BJ (cell line): ENCODE data around the gene ZMYND8. TPM values are rescaled to one million over a fixed set of nuclear protein-coding genes. Genes with fewer than 3 reads are reported as not detected.

Experiments used
- CTCF ChIA-PET: fragments of 350-600 bp; formaldehyde crosslinking; extraction: SDS; loops from one replicate; lab custom pipeline; 2021; ENCODE audit warnings: antibody characterized with exemption, inconsistent platforms; lab: Yijun Ruan, JAX
- POLR2A ChIA-PET: fragments of 300-600 bp; sonication (Branson Sonifier 250); formaldehyde crosslinking; extraction: SDS; loops from one replicate; lab custom pipeline; 2021; ENCODE audit warnings: antibody characterized with exemption; lab: Charles Lee
- DNase-seq: peaks from one replicate; pipeline ENCODE4 v3.0.0-alpha.2; 2011; ENCODE audit warnings: low read depth
- H3K27me3 ChIP-seq: 2 replicates; pipeline ENCODE4 v1.6.0; 2011; ENCODE audit warnings: low read length; ENCODE audit not compliant: control insufficient read depth, insufficient read depth
- H3K36me3 ChIP-seq: 2 replicates; pipeline ENCODE4 v1.5.1; 2011; ENCODE audit warnings: low read length; ENCODE audit not compliant: control insufficient read depth, insufficient read depth
- H3K4me3 ChIP-seq: 2 replicates; pipeline ENCODE4 v1.5.1; 2011; ENCODE audit warnings: low read depth, mild to moderate bottlenecking, control low read depth, low read length
- polyA plus RNA-seq: library from polyadenylated mRNA; depleted of rRNA; stranded (reverse); fragments of >200 nt; gene quantifications from 2 replicates; pipeline ENCODE4 v1.2.3, GENCODE V29; 2011
- TF ChIP-seq, protein P1 (sequence below): IDR thresholded peaks from 2 replicates; pipeline ENCODE4 v1.5.1; 2011; ENCODE audit warnings: low read depth, mild to moderate bottlenecking, control low read depth, inconsistent platforms, low read length, moderate library complexity; ENCODE audit not compliant: insufficient read depth

ZMYND8 gene
- polyA plus RNA-seq, 1 experiment = 12.7 TPM

DNA sequence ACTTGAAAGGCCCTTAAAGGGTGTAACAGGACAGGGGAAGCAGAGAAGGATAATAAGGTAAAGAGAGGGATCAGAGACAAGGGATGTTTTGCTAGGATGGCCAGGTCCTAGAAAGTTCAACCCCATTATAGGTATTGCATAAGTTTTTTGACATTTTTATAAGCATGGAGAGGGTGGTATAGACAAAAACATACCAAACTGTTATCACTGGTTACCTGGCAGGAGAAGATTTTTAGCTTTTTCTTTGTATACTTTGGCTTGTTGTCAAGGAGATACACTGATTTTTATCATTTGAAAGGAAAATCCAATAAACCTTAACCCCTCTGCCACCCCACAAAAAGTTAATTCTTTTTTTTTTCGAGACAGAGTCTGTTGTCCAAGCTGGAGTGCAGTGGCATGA lies 28.4 kb downstream of the ZMYND8 start:
- CTCF ChIA-PET = interaction anchor here (0.7 to 5.0 kb wide), 4 partner anchors 9 to 312 kb away, joined by 4 to 25 read pairs (median 6); no protein-coding TSS in a partner anchor
- peaks cover 3% of the 10 kb centered on the region for H3K36me3 ChIP-seq

DNA sequence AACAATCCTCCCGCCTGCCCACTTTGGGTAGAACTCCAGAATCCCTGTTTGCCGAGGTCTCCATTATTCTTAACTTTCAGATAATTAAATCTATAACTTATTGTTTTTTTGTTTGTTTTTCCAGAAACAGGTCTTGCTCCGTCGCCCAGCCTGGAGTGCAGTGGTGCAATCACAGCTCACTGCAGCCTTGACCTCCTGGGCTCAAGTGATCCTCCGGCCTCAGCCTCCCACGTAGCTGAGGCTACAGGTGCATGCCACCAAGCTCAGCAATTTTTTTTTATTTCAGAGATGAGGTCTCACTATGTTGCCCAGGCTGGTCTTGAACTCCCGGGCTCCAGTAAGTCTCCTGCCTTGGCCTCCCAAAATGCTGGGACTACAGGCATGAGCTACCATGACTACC lies 28.8 kb downstream of the ZMYND8 start:
- Histone ChIP-seq H3K4me3 (no peak overlapping the region), H3K27me3 (no peaks in the 10 kb centered on the region), H3K36me3 (peaks cover 3% of the 10 kb centered on the region)
- DNase-seq = no peak
- POLR2A ChIA-PET = no interaction called here
- CTCF ChIA-PET = interaction anchor here (0.7 to 5.0 kb wide), 4 partner anchors 9 to 312 kb away, joined by 4 to 25 read pairs (median 6); no protein-coding TSS in a partner anchor
- TF ChIP-seq, protein P1, sequence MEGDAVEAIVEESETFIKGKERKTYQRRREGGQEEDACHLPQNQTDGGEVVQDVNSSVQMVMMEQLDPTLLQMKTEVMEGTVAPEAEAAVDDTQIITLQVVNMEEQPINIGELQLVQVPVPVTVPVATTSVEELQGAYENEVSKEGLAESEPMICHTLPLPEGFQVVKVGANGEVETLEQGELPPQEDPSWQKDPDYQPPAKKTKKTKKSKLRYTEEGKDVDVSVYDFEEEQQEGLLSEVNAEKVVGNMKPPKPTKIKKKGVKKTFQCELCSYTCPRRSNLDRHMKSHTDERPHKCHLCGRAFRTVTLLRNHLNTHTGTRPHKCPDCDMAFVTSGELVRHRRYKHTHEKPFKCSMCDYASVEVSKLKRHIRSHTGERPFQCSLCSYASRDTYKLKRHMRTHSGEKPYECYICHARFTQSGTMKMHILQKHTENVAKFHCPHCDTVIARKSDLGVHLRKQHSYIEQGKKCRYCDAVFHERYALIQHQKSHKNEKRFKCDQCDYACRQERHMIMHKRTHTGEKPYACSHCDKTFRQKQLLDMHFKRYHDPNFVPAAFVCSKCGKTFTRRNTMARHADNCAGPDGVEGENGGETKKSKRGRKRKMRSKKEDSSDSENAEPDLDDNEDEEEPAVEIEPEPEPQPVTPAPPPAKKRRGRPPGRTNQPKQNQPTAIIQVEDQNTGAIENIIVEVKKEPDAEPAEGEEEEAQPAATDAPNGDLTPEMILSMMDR = no peak

More for the DNA sequence above, 28.4 kb downstream of the ZMYND8 start:
- POLR2A ChIA-PET = no interaction called here
- H3K4me3 ChIP-seq = no peak overlapping the region
- no peak for DNase-seq
- H3K27me3 ChIP-seq = no peaks in the 10 kb centered on the region
- TF ChIP-seq, protein P1 = no peak

DNA sequence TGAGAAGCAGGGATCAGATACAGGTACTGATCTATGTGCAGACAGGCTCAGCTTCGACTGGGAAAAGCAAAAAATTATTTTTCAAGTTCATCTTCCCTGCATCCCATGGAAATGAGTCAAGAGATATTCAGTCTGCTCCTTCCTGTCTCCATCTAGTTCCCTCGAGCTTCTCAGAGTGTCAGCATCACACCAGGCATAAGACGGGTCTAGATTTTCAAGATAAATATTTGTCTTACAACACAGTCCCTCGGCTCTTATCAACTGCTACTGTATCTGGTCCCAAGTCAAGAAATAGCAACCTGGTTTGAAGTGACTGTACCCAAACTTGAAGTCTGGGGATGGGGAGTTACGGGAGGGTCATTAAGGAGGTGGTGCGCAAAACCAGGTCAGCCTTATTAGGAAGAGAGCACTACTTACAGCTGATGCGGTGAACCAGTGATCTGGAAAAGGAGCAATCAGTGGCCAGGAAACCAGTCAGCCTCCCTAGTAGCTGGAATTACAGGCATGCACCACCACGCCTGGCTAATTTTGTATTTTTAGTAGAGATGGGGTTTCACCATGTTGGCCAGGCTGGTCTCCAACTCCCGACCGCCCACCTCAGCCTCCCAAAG lies 29.7 kb downstream of the ZMYND8 start:
- no peak for DNase-seq
- ChIA-PET POLR2A (no interaction called here), CTCF (interaction anchor here (0.6 to 5.0 kb wide), 4 partner anchors 54 to 781 kb away, joined by 3 to 25 read pairs (median 5); no protein-coding TSS in a partner anchor)

DNA sequence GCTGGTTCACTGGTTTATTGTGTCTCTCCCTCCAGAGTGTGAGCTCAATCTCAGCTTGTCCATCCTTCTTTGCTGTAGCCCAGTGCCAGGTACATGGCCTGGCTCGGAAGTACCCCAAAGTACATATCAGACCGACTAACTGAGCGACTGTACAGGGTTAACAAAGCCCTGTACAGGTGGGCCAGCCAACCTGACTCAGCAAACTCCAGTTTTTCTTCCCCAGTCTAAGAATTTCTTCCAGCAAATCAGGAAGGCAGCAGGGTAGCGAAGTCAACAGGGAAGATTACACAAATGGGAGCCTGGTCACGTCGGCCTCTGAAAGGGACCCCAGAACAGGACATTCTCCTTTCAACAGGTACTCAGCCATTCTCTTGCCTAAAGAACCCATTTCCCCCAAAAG lies 31.3 kb downstream of the ZMYND8 start:
- TF ChIP-seq, protein P1 = no peak
- Histone ChIP-seq H3K27me3 (no peaks in the 10 kb centered on the region), H3K4me3 (no peak overlapping the region), H3K36me3 (peaks cover 3% of the 10 kb centered on the region)
- ChIA-PET CTCF (interaction anchor here (1.0 to 5.0 kb wide), 2 partner anchors 59 to 183 kb away, joined by 10 to 25 read pairs; no protein-coding TSS in a partner anchor), POLR2A (no interaction called here)
- DNase-seq = no peak

More for the DNA sequence above, 29.7 kb downstream of the ZMYND8 start:
- TF ChIP-seq, protein P1 = no peak
- Histone ChIP-seq H3K4me3 (no peak overlapping the region), H3K27me3 (no peaks in the 10 kb centered on the region), H3K36me3 (peaks cover 3% of the 10 kb centered on the region)

DNA sequence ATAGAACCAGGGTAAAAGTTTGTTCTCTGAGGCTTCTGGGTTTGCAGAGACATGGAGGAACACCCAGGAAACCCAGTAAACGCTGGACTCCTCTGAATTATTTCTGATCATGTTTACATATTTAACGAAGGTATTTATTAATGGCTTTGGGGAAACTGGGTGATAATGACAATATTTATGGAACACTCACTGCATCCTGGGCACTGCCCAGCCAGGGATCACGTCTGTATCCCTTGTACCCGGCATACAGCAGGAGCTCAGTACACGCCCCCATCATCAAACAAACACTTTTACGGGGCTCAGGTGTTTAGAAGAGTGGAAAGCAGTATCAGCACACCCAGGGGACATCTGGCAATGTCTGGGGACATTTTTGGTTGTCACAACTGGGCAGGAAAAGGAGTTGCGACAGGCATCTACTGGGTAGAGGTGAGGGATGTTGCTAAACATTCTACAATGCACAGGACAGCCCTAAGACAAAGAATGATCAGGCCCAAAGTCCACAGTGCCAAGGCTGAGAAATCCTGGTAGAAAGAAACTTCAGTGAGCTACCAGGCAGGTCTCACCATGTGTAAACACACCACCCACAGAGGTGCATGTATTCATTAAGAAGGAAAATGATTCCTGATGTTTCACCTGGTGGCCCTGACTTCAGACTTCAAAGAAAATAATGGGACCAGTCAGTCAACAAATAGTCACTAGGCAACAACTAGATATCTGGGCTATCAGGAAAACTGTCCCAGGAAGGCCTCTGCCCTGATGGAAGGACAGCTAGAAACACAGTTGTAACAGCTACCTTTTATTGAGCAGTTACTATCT lies 35.3 kb downstream of the ZMYND8 start:
- POLR2A ChIA-PET = no interaction called here
- CTCF ChIA-PET = interaction anchor here (2.3 kb wide), 1 partner anchor 63 kb away, joined by 10 read pairs; no protein-coding TSS in a partner anchor

More for the DNA sequence above, 35.3 kb downstream of the ZMYND8 start:
- Histone ChIP-seq H3K4me3 (no peak overlapping the region), H3K36me3 (peaks cover 1% of the 10 kb centered on the region; the same call in 1 of the 2 replicates), H3K27me3 (no peaks in the 10 kb centered on the region)
- TF ChIP-seq, protein P1 = no peak
- DNase-seq = no peak
